Stimulated activated effector memory CD8-positive, alpha-beta T cell treated with anti-CD3 and anti-CD28 coated beads, Interleukin-12 subunit alpha, Interleukin-12 subunit beta, amount 100 ng/mL, for 72 hours (primary cell): ENCODE results near the gene NDUFAF7.
"Not testable (repeated sequence)": the region's sequence is repeated elsewhere in the genome, so short reads cannot be mapped to it uniquely, and the experiment has no call there.

Experiments used
- ATAC-seq: fragments of 150-1000 bp; cut with Tn5 transposase; 2 replicates; pipeline ENCODE4 v1.10.0; 2021
- DNase-seq, 2 donors: peaks; one replicate each; pipeline ENCODE4 v3.0.0; 2021 to 2022; ENCODE audit warnings: low spot score in 2 of 2
- H3K27ac Mint-ChIP-seq: one replicate; pipeline ENCODE4 v1.8.0; 2022; ENCODE audit warnings: mild to moderate bottlenecking, mixed read lengths
- H3K36me3 Mint-ChIP-seq: one replicate; pipeline ENCODE4 v1.8.0; 2022; ENCODE audit warnings: mild to moderate bottlenecking, mixed read lengths
- H3K4me1 Mint-ChIP-seq: one replicate; pipeline ENCODE4 v1.8.0; 2022; ENCODE audit warnings: mixed read lengths
- H3K4me3 Mint-ChIP-seq: one replicate; pipeline ENCODE4 v1.8.0; 2022; ENCODE audit warnings: mild to moderate bottlenecking, mixed read lengths
- H3K9me3 Mint-ChIP-seq: one replicate; pipeline ENCODE4 v1.8.0; 2022; ENCODE audit warnings: mixed read lengths

NDUFAF7 gene, protein sequence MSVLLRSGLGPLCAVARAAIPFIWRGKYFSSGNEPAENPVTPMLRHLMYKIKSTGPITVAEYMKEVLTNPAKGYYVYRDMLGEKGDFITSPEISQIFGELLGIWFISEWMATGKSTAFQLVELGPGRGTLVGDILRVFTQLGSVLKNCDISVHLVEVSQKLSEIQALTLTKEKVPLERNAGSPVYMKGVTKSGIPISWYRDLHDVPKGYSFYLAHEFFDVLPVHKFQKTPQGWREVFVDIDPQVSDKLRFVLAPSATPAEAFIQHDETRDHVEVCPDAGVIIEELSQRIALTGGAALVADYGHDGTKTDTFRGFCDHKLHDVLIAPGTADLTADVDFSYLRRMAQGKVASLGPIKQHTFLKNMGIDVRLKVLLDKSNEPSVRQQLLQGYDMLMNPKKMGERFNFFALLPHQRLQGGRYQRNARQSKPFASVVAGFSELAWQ

DNA sequence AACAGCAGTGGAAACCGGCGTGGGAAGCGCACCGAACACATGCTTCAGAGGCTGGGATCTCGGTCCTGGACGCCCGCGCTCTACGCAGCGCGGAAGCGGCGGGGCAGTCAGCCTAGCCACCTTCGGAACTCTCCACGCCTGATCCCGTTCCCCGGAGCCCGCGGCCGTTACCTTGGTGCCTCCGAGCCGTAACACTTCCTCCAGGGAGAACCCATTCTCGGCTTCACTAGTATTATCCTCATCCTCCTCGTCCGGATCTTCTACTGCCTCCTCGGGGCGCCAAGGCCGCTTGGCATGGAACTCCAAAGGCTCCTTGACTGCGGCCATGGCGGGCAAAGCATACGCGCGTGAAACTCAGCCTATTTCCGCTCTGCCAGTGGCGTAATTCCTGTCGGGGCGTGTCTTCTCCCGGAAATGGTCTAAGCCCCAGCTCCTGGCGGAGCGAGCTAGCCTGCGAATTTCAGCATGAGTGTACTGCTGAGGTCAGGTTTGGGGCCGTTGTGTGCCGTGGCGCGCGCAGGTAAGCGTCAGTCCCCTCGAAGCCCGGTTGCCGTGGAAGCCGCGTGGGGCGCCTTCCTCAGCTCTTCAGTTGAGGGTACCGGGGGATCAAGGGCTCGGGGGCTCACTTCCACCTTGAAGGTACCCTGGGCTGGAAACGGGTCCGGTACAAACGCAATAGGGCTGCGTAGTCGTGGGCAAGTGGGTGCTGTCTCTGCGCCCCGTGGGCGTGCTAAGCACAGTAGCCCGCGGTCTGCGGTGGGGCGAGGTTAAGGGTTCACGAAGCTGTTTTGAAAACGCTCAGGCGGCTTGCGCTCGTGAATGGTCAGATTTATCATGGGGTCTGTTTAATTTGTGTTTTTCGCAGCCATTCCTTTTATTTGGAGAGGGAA, at the start of gene NDUFAF7, which contains the start of gene CEBPZ:
NDUFAF7 (plus strand) TSS at position 418 of the 890 bp plus-strand sequence; CDS start at position 466, 48 bp downstream.
CEBPZ (minus strand) TSS at position 356 of the 890 bp plus-strand sequence; CDS start at position 327, 29 bp downstream.
- peaks cover 55% of the 10 kb centered on the region for H3K36me3 Mint-ChIP-seq
- ATAC-seq (peak; percentile 97), DNase-seq (peak; percentile 74 to 94)
- H3K4me1 Mint-ChIP-seq = peaks cover 29% of the 10 kb centered on the region
- H3K9me3 Mint-ChIP-seq = no peaks in the 10 kb centered on the region
- no peak within 1 kb of the TSS for H3K27ac Mint-ChIP-seq
- H3K4me3 Mint-ChIP-seq = no peak within 1 kb of the TSS

DNA sequence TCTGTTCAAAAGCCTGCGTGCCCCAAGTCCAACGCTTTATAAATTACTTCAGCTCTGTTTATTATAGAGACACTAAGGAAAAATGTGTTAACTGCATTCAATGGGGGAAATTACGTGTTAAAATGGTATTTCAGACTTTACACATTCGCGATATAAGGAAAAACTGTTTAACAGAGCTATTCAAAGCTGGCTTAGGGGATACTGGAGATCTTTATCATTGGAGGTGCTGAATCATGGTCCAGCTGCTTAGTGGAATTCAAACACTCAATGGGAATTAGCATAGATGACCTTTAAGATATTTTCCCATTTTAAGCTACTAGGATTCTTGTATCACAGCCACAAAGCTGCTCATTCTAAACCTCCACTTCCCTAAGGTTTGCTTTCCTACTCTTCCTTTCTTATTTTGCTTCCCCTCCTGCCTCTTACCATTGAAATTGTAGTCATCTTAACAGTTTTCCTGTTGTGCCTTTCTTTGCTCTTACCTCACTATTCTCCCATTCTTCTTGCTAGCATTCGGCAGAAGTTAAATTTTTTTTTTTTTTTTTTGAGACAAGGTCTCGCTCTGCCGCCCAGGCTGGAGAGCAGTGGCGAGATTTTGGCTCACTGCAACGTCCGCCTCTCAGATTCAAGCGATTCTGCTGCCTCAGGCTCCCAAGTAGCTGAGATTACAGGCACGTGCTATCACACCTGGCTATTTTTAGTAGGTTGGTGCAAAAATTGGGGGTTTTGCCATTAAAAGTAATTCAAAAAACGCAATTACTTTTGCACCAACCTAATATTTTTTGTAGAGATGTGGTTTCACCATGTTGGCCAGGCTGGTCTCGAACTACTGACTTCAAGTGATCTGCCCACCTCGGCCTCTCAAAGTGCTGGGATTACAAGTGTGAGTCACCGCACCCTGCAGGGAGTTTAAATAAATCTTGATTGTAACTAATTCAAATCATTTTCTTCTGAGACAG, 49.5 kb upstream of the NDUFAF7 start:
- DNase-seq = no peak
- no peaks in the 10 kb centered on the region for H3K4me1 Mint-ChIP-seq
- H3K27ac Mint-ChIP-seq = peak overlapping the region; percentile 7
- no peak overlapping the region for H3K4me3 Mint-ChIP-seq
- no peaks in the 10 kb centered on the region for H3K36me3 Mint-ChIP-seq
- H3K9me3 Mint-ChIP-seq = no peaks in the 10 kb centered on the region
- ATAC-seq = no peak

DNA sequence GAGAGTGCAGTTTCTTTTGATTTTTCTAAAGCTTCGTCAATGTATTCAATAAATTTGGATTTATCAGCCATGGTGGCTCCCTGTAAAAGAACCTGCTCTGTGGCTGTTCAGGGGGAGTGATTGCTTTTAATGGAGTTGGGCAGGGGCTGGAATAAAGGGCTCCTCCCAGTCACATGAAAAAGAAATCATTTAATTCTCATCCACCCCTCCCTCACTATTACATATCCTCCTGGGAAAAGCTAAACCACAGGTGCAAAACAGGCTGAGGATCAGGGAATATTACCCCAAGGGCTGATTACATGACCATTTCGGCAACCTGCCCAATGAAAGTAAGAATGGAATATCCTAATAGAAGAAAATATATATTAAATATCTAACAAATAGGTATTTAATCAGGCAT, 42.9 kb upstream of the NDUFAF7 start, which contains the start of gene SULT6B1:
SULT6B1 (minus strand) TSS at position 101 of the 400 bp plus-strand sequence; CDS start at position 71, 30 bp downstream.
- Mint-ChIP-seq H3K4me3 (no peak within 1 kb of the TSS), H3K9me3 (no peaks in the 10 kb centered on the region), H3K36me3 (no peaks in the 10 kb centered on the region), H3K27ac (no peak within 1 kb of the TSS), H3K4me1 (peaks cover 12% of the 10 kb centered on the region)
- no peak for DNase-seq
- ATAC-seq = no peak

DNA sequence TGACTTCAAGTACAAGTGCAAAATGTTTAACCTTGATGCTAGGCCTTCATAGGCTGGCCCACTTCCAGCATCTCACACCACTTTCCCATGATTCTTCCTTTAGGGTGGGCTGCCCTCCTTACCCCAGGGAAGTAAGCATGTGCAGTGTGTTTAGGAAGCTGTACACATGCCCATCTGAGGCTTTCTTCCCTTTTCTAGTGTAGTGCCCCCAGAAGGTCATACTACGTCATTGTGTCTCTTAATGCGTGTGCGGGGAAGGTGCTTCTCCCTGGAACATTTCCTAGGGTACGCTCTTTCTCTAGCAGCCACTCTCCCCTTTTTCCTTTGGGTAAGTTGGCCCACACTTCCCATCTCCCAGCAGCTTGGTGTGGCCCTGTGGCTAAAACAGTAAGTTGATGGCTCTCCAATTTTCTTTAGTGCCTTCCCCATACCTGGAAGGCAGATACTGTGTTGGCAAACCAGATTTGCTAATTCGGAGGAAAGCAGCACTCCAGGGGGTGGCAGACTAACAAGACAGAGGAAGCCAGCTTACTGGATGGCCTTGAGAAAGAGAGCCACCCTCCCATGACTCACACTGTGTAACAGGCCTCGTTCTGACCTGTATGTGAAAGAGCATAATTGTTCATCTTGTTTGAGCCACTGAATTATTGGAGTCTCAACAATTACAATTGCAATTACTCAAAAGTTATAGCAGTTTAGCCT, 41.9 kb upstream of the NDUFAF7 start:
- H3K9me3 Mint-ChIP-seq = no peaks in the 10 kb centered on the region
- no peaks in the 10 kb centered on the region for H3K36me3 Mint-ChIP-seq
- no peak overlapping the region for H3K27ac Mint-ChIP-seq
- no peak overlapping the region for H3K4me3 Mint-ChIP-seq
- DNase-seq (no peak), ATAC-seq (peak; percentile 89)
- H3K4me1 Mint-ChIP-seq = peaks cover 12% of the 10 kb centered on the region

DNA sequence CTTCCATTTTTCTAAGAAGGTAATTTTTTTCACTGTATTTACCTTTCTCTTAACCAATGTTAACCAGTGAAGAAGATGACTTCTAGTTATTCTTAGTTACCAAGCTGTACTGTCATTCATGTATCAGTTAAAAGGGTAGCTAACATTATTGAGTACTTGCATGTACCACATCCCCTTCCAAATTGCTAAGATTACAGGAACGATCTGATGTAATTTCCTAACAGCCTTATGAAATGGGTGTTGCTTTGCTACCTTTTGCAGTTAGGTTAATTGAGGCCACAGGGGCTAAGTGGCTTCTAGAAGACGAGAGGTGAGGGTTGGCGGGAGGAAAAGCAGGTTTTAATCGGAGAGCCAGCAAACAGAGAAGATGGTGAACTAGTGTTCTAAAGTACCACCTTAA, 41.2 kb upstream of the NDUFAF7 start:
- H3K27ac Mint-ChIP-seq = no peak overlapping the region
- no peak for DNase-seq
- ATAC-seq = no peak

DNA sequence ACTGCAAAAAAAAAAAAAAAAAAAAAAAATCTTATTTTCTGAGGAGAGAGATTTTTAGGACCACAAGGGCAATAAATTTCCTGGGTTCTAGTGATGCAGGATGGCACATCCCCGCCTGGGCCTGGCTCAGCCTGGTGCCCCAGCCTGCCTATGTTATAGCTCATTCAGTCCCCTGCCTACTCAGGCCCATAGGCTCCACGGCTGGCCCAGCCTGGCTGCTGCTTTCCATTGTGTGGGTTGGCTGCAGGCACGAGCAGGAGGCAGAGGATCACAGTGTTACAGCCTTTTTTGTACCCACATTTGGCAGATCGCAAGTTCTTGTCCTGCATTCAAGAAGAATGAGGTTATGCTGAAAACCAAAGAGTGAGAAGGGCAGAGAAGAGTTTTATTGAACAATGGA, 40.2 kb upstream of the NDUFAF7 start:
- Mint-ChIP-seq H3K36me3 (peaks cover 4% of the 10 kb centered on the region), H3K9me3 (no peaks in the 10 kb centered on the region), H3K4me1 (peaks cover 17% of the 10 kb centered on the region), H3K27ac (no peak overlapping the region), H3K4me3 (no peak overlapping the region)
- ATAC-seq (no peak), DNase-seq (no peak)

More for the DNA sequence above, 41.2 kb upstream of the NDUFAF7 start:
- H3K36me3 Mint-ChIP-seq = no peaks in the 10 kb centered on the region
- H3K9me3 Mint-ChIP-seq = no peaks in the 10 kb centered on the region
- H3K4me3 Mint-ChIP-seq = no peak overlapping the region
- peaks cover 12% of the 10 kb centered on the region for H3K4me1 Mint-ChIP-seq

DNA sequence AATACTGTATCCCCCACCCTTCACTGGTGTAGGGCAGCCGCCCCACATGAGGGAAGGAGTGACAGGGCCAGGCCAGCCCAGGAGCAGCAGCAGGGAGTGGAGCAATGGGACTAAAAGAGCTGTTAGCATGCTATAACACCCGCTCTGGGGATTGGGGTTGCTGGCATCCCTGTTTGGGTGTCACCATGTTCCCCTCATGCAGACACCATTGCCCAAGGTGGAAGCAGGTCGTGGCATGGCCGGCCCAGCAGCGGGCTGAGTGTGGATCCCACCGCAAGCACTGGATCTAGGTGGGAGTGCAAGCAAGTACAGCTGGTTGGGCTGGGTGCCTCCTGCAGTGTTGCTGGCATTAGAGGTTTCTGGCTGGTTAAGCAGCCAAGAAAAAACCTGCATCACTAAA, 39.7 kb upstream of the NDUFAF7 start:
- DNase-seq = no peak
- Mint-ChIP-seq H3K4me1 (peaks cover 21% of the 10 kb centered on the region), H3K27ac (no peak overlapping the region), H3K9me3 (no peaks in the 10 kb centered on the region), H3K36me3 (peaks cover 9% of the 10 kb centered on the region), H3K4me3 (no peak overlapping the region)
- no peak for ATAC-seq

DNA sequence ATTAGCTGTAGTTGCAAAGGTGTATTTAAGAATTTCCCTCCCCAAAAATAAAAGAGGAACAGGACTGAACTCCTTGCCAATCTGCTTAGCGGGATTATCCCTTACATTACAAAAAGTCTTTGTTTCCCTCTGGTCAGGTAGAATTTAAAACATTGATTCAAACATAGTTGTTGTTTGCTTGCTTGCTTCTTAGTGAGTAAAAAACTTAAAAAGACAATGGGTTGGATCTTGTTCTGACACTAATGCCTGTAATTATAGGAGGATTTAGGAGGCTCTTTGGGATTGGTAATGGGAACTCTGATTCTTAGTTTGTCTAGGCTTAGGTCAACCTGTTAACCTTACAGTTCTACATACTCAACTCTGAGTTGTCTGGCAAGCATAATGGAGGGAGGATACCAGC, 38.9 kb upstream of the NDUFAF7 start:
- peaks cover 28% of the 10 kb centered on the region for H3K4me1 Mint-ChIP-seq
- DNase-seq (no peak), ATAC-seq (no peak)
- no peaks in the 10 kb centered on the region for H3K9me3 Mint-ChIP-seq
- H3K4me3 Mint-ChIP-seq = no peak overlapping the region
- peaks cover 17% of the 10 kb centered on the region for H3K36me3 Mint-ChIP-seq
- no peak overlapping the region for H3K27ac Mint-ChIP-seq

DNA sequence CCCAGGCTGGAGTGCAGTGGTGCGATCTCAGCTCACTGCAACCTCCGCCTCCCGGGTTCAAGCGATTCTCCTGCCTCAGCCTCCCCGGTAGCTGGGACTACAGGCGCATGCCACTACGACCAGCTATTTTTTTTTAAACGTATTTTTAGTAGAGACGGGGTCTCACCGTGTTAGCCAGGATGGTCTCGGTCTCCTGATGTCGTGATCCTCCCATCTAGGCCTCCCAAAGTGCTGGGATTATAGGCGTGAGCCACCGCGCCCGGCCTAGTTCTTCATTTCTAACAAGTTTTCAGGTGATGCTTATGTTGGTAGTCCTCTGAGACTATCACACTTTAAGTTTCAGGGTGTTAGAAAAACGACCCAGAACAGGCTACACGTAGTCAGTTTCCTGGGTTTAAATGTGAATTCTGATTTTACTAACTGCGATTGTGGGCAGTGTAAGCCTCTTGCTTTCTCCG, 35.6 kb upstream of the NDUFAF7 start:
- ATAC-seq, DNase-seq, H3K9me3 Mint-ChIP-seq: not testable (repeated sequence)
- Mint-ChIP-seq H3K36me3 (peaks cover 33% of the 10 kb centered on the region), H3K4me1 (peaks cover 22% of the 10 kb centered on the region), H3K4me3 (peak overlapping the region; percentile 96), H3K27ac (peak overlapping the region; percentile 99)

DNA sequence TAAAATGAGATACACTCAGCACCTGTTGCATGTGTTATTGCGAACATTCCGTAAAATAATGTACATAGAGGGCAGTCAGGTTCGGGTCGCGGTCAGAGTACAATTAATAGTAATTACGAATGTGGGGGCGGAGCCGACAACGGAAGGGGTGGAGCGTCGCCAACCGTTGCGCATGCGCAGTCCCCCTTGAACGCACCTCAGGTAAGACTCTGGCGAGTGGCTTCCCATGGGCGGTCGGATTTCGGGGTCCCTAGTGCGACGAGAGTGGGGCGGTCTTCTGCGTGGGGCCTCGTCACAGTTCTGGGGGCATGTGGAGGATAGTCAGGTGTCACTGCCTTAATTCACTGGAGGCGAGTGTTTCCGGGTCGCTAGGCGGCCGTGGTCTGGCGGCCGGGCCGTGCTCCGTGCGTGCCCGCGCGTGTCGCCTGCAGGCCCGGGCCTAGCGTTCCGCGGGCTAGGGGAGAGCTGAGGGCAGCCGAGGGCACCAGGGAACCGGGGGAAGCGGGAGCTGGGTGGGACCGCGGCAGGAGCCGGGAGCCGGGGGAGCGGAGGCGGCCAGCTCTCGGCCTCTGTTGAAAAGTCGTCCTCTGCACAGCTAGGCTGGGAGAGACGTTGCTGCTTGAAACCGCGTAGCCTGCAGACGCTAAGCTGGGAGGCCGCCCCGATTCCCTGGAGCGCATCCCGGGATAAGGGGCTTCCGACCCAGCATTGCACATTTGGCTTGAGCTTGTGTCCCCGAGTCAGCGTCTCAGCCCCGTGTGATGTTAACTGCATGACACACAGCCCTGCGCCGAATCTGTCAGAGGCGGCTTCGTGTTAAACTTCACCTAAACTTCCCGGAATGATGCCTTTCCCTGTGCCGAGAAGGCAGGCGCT, 34.9 kb upstream of the NDUFAF7 start, which contains the start of gene CEBPZOS:
CEBPZOS (plus strand) TSS at position 177 of the 876 bp plus-strand sequence. CDS start 3,209 bp downstream, outside the sequence.
- Mint-ChIP-seq H3K36me3 (peaks cover 39% of the 10 kb centered on the region), H3K4me1 (peaks cover 24% of the 10 kb centered on the region), H3K4me3 (peak within 1 kb of the TSS; percentile 96), H3K27ac (peak within 1 kb of the TSS; percentile 99), H3K9me3 (no peaks in the 10 kb centered on the region)
- peak; percentile 84 for ATAC-seq
- peak; percentile 85 to 96 for DNase-seq

DNA sequence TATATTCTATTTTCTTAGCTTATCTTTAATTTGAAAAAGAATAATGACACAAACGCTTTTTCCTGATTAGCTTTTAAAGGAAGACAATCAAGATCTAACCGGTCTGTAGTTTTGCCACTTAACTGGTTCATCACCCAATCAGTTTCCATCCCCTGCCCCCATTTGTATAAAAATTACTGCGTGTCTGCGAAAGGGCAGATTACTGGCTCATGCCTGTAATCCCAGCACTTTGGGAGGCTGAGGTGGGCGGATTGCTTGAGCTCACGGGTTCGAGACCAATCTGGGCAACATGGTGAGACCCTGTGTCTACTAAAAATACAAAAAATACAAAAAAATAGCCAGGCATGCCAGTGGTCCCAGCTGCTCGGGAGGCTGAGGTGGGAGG, 32.8 kb upstream of the NDUFAF7 start:
- no peak for DNase-seq
- H3K4me1 Mint-ChIP-seq = peaks cover 34% of the 10 kb centered on the region
- no peak for ATAC-seq
- no peak overlapping the region for H3K4me3 Mint-ChIP-seq
- H3K36me3 Mint-ChIP-seq = peaks cover 61% of the 10 kb centered on the region
- peaks cover 2% of the 10 kb centered on the region for H3K9me3 Mint-ChIP-seq
- H3K27ac Mint-ChIP-seq = no peak overlapping the region

DNA sequence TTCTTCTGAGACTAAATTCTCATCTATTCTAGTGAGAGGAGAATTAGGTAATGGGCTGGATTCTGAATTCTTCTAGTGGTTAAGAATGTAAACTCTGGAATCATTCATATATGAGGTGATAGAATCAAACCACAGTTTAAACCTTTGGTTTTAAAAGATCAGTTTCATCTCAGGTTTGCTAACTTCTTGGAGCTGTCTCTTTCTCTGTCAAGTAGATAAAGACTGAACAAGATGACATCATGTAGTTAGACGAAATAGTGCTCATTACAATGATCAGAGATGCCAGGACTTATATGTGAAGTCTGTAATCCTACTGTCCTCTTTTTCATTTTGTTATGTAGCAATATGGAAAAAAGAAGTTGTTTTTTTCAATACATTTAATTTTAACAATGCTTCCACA, 30.2 kb upstream of the NDUFAF7 start:
- no peak for DNase-seq
- H3K27ac Mint-ChIP-seq = peak overlapping the region; percentile 89
- H3K36me3 Mint-ChIP-seq = peaks cover 82% of the 10 kb centered on the region
- peak overlapping the region; percentile 46 for H3K4me3 Mint-ChIP-seq
- peaks cover 3% of the 10 kb centered on the region for H3K9me3 Mint-ChIP-seq
- peaks cover 31% of the 10 kb centered on the region for H3K4me1 Mint-ChIP-seq
- peak; percentile 55 for ATAC-seq

DNA sequence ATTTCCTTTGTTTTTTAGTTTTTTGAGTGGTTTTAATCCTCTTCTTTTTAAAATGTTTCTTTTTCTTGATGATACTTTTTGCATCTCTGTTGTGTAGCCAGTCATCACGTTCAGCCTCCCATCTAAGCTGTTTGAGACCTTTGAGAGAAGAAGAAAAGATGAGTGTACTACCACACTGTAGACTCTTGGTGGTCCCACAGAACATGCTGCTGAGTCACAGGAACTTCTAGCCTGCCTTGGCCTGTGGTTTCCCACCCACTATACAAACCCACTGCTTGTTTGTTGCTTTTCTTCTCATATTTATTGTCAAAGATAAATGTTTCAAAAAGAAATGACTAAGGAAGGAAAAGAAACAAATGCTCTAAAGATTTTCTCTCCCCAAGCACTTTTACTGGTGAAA, 29.7 kb upstream of the NDUFAF7 start:
- ATAC-seq (peak; percentile 99), DNase-seq (peak; percentile 26 to 71)
- peaks cover 82% of the 10 kb centered on the region for H3K36me3 Mint-ChIP-seq
- H3K9me3 Mint-ChIP-seq = peaks cover 5% of the 10 kb centered on the region
- peak overlapping the region; percentile 46 for H3K4me3 Mint-ChIP-seq
- peak overlapping the region; percentile 89 for H3K27ac Mint-ChIP-seq
- peaks cover 30% of the 10 kb centered on the region for H3K4me1 Mint-ChIP-seq
